NCI-H2107 treated with DMSO at 0.1 percent for 48 hours (cell line): ENCODE results near the gene ADGRG3.

Experiments used
- DNase-seq: peaks from one replicate; lab custom pipeline; 2025; ENCODE audit not compliant: unreplicated experiment; lab: John Stamatoyannopoulos, UW

Gene ADGRG3

GRCh38 chr16:57734925-57735754 is 67.0 kb downstream of the ADGRG3 start:
- peak; percentile 99 for DNase-seq

GRCh38 chr16:57735755-57736418 is 67.8 kb downstream of the ADGRG3 start, which contains the start of gene KATNB1:
Gene KATNB1 (plus strand): TSS chr16:57735770. CDS start chr16:57737244, 1,474 bp downstream.
- DNase-seq: no peak

GRCh38 chr16:57736419-57737351 is 68.6 kb downstream of the ADGRG3 start:
- peak; percentile 63 for DNase-seq

- DNase-seq: no peak
These were observed 70.7 kb downstream of the ADGRG3 start for GRCh38 chr16:57738844-57739243.
